HL-60/S4 (cell line): ENCODE measurements around the gene CD8B.
"Not testable (repeated sequence)": the region's sequence is repeated elsewhere in the genome, so short reads cannot be mapped to it uniquely, and the experiment has no call there.

Experiments
- in situ Hi-C: fragments of 300-500 bp; cut with MboI; formaldehyde crosslinking; loops from 2 replicates; pipeline ENCODE4 v1.14.3; 2022; ENCODE audit warnings: low sequenced_read_pairs

CD8B gene

DNA sequence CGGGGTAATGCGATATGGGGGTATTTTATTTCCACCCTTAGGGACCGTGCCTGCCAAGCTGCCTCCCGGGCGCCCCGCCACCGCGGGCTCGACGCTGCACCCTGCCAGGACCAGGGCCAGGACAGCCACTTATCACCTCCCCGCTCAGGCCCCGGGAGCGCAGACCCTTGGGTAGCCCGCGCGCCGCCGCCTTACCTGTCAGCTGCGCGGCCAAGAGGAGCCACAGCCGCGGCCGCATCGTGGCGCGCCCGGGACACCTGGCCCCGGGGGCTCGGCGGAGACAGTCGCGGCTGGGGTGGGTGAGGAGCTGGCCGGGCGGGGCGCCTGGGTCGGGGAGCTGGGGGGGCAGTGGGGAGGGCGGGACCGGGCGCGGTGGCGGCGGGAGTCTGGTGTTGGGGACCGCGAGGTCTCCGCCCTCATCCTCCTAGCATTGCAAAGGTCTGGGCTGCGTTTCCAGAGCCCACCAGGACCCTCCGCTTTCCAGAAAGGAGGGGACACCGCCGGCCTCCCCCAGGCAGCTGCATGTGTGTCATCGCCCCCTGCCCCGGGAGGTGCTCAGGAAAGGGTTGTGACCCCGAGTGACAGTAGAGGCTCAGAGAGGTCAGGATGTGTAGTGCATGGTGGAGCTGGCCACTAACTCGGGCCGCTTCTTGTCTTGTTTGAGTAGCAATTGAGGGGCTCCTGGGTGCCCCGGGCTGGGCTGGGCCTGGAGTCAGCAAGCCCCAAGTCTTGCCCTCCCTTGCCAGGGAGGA, at the start of gene CD8B:
Gene CD8B (minus strand): TSS at position 259 of the 752 bp plus-strand sequence. CDS start 21 bp downstream, at position 238.
- in situ Hi-C loops: not testable (repeated sequence)

DNA sequence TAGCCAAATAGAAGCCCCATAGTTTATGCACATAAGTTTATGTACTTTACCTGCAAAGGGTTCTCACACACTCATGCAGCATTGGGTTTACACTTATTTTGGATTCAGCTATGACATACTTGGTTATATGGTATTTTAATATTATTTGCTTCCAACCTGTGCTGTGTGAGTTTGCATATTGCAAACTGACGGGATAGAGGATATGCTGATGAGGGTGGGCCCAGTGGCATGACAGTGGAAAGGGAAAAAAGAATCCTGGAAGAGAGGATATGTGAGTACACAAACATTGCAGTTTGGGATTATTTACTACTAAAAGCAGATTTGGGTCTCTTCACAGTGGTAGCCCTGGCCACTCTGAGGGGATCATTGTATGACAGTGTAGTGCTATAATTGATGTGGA, 44.2 kb upstream of the CD8B start:
- in situ Hi-C loops: not testable (repeated sequence)

DNA sequence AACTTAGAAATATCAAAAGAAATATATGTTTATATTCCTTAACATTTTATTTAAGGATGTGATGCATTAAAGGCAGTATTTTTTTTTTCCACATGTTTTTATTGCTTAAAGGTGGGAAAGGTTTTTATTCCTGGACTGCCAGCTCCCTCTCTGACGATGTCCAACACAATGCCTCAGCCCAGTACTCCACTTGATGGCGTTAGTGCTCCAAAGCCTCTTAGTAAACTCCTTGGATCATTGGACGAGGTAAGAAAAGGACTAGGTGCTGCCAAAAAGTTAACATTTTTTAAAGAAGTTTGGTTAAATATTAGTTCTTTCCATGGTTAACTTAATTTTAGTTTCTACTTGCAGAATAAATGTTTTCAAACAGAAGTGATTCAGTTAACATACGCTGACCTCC, 39.0 kb upstream of the CD8B start:
- in situ Hi-C loops: not testable (repeated sequence)

DNA sequence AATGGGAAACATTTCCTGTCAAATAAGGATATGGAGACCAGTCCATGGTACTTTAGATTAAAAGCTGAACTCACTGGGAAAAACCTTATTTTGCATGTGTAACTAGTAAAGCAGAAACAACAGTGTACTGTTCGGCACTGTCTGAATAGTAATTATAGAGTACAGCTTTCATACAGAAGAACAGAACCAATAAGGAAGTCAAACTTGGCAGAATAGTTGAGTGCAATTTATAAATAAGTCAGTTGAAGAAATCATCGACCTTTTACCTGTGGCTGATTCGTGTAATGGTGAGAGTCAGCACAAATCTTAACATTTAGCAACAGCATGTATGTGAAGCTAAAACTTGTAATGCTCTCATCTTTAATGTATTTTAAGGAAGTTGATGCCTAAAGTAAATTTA, 24.3 kb upstream of the CD8B start:
- in situ Hi-C loops: not testable (repeated sequence)

DNA sequence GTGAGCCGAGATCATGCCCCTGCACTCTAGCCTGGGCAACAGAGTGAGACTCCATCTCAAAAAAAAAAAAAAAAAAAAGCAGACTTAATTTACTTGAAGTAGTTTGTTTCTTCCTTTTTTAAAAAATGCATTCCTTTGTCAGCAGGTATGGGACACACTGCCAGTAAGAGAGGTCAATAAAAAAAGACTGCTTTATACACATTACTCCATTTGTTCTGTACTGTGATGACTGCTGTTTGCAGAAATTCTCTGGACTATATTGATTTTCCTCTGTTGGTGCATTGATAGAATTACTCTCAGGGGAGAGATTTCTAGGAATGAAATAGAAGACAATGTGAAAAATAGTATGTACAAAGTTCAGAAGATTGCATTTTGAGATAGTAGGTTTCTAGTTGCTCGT, 21.2 kb upstream of the CD8B start:
- in situ Hi-C loops: not testable (repeated sequence)

DNA sequence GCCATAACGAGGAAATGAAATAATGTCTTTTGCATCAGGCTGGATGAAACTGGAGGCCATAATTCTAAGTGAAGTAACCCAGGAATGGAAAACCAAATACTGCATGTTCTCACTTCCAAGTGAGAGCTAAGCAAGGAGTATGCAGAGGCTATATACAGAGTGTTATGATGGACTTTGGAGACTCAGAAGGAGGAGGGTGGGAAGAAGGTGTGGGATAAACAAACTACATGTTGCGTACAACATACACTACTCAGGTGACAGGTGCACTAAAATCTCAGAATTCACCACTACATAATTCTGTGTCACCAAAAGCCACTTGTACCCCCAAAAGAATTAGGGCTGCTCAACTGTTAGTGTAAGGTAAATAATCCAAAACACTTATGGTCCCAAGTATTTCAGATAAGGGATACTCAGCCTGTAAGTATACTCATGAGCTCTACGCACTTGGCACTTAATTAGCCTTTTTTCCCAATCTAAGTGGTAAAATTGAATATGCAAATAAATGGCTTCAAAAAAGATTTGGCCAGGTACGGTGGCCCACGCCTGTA, 20.5 kb upstream of the CD8B start:
- in situ Hi-C loops: not testable (repeated sequence)

DNA sequence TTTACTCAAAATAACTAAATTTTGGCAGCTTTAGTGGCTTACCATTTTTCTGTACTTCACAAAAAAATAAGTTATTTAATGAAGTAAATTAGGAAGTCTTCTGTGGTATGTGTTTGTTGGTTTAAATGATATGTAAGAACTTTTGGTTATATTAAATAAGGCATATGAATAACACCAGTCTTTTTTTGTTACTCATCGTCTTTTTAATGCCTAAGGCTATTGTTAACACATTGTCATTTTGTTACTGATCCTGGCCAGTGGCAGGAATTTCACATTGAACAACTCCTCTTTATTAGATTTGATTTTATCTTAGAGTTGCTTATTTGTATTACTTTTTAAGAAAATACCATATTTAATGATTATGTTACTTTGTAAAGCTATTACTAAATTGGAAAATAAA, 17.3 kb upstream of the CD8B start:
- in situ Hi-C loops: not testable (repeated sequence)

DNA sequence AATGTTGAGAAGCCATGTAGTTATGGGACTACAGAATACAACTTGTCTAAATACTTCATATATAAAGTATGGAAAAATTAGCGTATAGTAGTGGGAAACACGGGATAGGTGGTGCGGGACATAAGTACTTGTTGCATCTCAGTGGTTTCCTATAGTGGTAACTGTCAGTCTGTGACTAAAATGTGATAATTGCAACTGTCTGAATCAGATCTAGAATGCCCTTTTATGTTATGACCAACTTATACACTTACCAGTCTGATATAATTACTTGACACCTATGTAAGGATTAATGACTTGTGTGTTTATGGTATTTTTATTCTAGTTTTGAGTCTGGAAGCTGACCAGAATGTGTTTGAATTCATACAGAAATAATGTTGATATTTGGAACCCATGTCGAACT, 9.3 kb upstream of the CD8B start:
- in situ Hi-C loops: not testable (repeated sequence)

DNA sequence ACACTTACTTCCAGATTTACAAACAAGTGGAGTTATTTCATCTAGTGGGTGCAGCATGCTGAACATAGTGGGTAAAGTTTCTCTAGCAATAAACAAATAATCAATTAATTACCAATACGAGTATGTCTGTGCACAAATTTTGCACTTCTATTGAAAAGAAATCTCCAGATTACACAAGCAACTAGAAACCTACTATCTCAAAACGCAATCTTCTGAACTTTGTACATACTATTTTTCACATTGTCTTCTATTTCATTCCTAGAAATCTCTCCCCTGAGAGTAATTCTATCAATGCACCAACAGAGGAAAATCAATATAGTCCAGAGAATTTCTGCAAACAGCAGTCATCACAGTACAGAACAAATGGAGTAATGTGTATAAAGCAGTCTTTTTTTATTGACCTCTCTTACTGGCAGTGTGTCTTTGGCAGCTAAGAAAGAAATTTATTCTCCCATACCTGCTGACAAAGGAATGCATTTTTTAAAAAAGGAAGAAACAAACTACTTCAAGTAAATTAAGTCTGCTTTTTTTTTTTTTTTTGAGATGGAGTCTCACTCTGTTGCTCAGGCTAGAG, 7.3 kb upstream of the CD8B start:
- in situ Hi-C loops: not testable (repeated sequence)

DNA sequence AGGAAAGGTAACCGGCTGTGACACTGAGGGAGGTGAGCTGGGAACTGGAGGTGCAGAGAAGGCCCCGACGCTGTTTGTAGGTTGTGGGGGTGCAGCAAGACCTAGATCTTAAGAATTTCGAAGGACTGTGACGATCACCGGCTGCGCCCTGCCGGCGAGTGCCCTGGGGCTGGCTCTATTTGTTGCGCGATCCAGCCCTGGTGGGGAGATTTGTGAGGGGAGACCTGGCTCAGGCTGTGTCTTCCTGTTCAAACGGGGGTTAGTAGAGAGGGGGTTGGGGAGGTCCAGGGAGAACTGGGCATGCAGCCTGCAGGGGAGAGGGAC, 656 bp upstream of the CD8B start:
- in situ Hi-C loops: not testable (repeated sequence)

DNA sequence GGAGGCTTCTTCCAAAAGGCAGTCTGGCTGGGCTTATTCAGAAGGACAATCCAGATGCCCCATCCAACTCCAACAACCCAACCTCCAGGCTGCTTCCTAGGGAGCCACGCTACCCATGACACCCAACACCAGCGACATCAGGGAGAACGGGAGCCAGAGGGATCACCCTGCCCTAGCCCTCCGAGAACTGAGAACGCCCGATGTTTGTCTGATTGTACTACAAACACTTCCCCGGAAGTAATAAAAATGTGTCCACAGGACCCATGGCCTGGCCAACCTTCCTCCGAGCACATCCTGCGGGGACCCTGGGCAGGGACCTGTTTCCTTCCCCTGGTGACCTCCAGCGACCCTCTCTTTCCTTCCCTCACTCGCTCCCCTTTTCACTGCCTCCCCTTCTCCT, 511 bp downstream of the CD8B start:
- in situ Hi-C loops: not testable (repeated sequence)

DNA sequence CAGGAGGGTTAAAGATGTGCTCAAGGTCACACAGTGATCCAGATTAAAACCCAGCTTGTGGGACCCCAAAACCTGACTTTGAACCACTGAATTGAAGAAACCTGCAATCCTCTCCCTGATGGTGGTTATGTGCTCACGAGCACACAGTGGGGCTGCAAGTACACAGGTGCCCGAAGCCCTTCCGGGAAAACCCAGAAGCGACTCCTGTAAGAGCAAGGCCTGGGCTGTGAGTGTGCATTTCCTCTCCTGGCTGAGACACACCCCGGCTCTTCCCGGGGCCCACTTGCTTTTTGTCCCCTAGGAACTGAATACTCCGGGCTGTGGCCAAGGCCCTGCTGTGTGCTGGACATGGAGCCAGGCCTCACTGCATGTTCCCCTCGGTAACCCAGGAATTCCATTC, 1.1 kb downstream of the CD8B start:
- in situ Hi-C loops: not testable (repeated sequence)

DNA sequence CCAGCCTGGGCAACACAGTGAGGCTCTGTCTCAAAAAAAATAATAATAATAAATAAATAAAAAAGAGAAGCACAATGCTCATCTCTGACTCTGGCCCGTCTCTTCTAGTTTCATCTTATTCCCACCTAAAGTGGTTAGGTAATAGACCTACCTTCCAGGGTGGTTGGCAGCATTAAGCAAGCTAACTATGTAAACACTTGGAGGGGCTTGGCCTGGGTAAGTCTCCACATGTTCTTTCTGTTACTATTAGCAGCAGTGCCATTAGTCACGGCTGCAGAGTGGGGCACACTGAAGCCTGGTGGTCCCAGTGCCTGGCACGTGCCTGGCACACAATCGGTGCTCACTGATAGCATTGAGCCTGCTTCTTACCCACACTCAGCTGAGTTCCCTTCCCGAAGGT, 4.0 kb downstream of the CD8B start:
- in situ Hi-C loops: not testable (repeated sequence)

DNA sequence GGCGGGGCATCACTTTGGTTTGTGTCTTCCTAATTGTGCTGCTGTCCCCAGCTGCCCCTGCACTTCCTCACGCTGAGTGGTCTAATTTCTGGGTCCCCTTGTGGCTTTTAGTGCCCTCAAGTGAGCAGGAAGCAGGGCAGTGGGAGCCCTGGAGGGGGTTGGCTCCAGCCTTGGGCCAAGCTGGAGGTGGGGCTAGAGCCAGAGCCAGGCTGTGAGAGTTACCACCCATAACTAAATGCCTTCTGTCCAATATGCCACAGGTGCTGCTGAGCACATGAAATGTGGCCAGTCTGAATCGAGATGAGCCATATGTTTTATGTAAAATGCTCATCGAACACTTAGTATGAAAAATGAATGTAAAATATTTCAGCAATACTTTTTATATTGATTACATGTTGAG, 5.2 kb downstream of the CD8B start:
- in situ Hi-C loops: not testable (repeated sequence)

DNA sequence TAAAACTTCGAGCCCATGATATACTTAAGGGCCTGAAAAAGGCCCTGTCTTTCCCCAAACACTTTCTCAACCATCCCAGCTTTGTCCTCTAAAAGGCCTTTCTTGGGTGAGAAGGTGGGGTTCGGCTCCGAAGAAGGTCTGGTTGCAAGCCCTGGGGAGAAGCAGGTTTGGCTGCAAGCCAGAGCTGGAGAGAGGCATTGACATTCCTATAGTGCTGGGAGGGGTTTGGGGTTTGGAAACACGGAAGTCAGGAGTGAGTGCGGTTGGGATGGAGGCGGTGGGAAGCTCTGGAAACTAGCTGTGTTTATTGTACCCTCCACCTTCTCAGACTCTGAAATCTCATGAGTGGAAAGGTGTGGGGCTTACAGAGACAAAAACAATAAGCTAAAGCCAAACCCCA, 5.7 kb downstream of the CD8B start:
- in situ Hi-C loops: not testable (repeated sequence)

DNA sequence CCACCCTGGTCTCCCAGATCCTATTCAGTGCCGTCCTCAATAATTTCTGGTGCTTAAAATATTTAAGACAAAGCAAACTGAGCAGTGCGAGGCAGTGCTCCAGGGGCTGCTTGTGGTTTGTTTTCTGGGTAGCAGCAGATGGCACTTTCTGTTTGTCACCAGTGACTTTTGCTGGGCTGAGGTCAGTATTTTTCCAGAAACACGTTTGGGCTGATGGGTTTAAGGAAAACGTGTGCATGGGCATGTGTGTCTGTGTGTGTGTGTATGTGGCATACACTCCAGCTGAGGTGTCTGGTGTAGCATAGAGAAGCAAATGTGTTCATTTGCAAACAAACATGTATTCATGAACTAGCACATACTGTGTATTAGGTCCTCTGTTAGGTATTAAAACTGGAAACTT, 10.1 kb downstream of the CD8B start:
- in situ Hi-C loops: not testable (repeated sequence)

DNA sequence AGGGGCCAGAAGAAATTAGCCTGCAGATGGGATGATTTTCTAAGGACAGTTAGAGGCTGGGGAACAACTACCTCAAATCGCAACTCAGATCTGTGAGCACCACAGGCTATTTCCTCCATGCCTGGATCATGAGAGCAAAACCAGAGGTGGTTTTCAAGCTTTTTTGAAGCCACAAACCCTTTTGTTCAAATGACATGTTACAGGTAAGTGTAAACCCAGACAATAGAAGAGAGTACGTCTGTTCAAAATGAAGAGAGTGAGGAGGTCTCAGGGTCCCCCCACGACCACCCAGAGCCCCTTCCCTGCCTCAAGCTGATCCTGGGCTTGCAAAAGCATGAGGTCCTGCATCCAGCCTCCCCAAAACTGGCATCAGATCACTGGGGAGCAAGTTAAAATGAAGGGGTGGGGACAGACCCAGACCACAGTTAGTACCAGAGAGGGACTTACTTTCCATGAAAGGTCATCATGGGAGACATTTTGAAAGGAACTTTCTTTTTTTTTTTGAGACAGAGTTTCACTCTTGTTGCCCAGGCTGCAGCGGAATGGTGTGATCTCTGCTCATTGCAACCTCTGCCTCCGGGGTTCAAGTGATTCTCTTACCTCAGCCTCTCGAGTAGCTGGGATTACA, 19.0 kb downstream of the CD8B start:
- in situ Hi-C loops: not testable (repeated sequence)

DNA sequence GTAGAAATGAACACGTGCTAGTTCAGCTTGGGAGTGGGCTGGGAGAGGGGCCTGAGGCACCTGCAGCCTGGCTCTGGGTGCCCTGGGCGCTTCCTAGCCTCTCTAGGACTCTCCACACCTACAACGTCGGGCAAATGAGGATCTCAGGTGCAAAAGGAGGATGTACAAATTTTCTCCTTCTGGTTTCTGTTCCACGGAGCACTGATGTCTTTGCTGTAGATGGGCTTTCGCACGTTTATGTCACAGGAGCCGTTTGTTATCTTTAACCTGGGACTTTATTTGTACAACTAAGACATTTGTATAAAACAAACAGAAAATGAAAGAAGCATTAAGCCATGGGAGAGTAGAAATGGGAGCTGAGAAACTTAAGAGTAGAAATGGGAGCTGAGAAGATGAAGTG, 20.4 kb downstream of the CD8B start:
- in situ Hi-C loops: not testable (repeated sequence)

DNA sequence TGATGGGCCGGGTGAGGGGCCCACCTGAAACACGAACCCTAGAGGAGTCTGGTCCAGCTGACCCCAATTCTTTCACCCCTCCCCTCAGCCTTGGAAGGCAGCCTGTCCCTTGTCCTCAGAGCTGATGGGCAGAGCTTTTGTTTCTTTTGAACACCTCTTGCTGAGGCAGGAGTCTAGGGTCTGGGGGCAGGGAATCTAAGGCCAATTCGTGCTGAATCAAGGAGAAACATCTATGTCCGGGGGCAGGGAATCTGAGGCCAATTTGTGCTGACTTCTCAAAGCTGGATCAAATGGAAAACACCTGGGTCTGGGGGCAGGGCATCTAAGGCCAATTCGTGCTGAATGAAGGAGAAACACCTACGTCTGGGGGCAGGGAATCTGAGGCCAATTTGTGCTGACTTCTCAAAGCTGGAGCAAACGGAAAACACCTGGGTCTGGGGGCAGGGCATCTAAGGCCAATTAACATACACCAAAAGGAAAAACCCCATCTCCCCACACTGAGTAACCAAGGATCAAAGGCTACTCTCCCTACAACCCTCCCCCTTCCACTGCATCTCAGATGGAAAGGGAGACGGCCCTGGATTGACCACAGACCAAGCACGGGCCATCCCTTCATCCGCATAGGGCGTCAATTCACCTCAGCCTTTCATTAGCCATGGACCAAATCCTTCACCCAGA, 21.7 kb downstream of the CD8B start:
- in situ Hi-C loops: not testable (repeated sequence)

DNA sequence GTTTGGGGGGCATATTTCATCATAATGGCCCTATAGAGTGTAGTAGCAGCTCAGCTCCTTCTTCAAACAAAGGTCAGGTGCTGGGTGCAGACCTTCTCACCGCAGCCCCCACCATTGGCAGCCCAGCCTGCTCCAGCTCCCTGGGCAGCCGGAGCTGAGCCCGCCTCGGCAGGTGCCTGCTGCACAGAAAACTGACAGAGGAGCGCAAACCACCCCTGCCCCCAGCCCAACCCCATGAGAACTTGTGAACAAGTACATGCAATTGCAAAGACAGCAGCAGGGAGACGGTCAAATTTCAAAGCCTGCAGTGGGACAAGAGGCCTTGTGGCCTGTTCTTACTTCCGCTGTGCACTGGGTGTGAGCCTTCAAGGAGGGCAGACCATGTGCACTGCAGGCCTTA, 22.2 kb downstream of the CD8B start:
- in situ Hi-C loops: not testable (repeated sequence)

DNA sequence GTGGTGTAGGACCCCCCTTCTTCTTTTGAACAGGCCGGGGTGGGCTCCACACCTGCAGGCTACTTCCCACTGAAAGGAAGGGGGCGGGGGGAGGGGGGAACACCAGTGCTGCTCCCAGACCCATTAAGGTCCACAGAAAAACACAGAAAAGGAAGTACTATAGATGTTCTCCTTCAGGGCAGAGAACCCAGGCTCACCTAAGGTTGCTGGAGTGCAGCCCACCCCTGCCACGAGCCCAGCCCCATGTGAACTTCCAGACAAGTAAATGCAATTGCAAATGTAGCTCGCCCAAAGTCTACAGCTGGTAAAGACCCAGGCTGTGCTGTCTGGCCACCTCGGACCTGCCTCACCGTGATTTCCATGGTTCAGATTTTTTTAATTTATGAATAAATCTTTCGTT, 24.0 kb downstream of the CD8B start:
- in situ Hi-C loops: not testable (repeated sequence)
